Fibroblast of skin of back (primary cell): ENCODE results near the gene PKD1.
A peak's percentile ranks its signal among the peaks of the same experiment; 100 is the strongest.

Source experiments
- DNase-seq: peaks from one replicate; pipeline ENCODE4 v3.0.0-alpha.2; 2013

PKD1 gene

GRCh38 chr16:2086812-2087747 lies 48.6 kb downstream of the PKD1 start:
- no peak for DNase-seq

- DNase-seq = no peak
These were observed 49.5 kb downstream of the PKD1 start for GRCh38 chr16:2086106-2086742.

GRCh38 chr16:2085669-2086068 lies 50.0 kb downstream of the PKD1 start:
- peak; percentile 34 for DNase-seq

GRCh38 chr16:2084895-2085625 lies 50.6 kb downstream of the PKD1 start:
- no peak for DNase-seq

- no peak for DNase-seq
These were observed 51.6 kb downstream of the PKD1 start for GRCh38 chr16:2083876-2084780.

GRCh38 chr16:2083409-2083808 lies 52.3 kb downstream of the PKD1 start:
- no peak for DNase-seq

GRCh38 chr16:2082983-2083364 lies 52.7 kb downstream of the PKD1 start:
- no peak for DNase-seq

GRCh38 chr16:2082171-2082982 lies 53.3 kb downstream of the PKD1 start:
- no peak for DNase-seq

- no peak for DNase-seq
These were observed 54.3 kb downstream of the PKD1 start for GRCh38 chr16:2081201-2082084.

- DNase-seq = no peak
These were observed 55.7 kb downstream of the PKD1 start for GRCh38 chr16:2079991-2080390.

GRCh38 chr16:2079311-2079800 lies 56.3 kb downstream of the PKD1 start:
- no peak for DNase-seq

GRCh38 chr16:2078691-2079090 lies 57.0 kb downstream of the PKD1 start:
- no peak for DNase-seq

GRCh38 chr16:2078096-2078495 lies 57.6 kb downstream of the PKD1 start:
- DNase-seq = no peak

- DNase-seq = no peak
These were observed 58.0 kb downstream of the PKD1 start for GRCh38 chr16:2077696-2078095.

- DNase-seq = no peak
These were observed 58.7 kb downstream of the PKD1 start for GRCh38 chr16:2077016-2077415.

GRCh38 chr16:2076072-2076865 lies 59.4 kb downstream of the PKD1 start:
- no peak for DNase-seq

- no peak for DNase-seq
These were observed 60.1 kb downstream of the PKD1 start for GRCh38 chr16:2075631-2076030.

- DNase-seq = no peak
These were observed 61.6 kb downstream of the PKD1 start for GRCh38 chr16:2074071-2074470.

- no peak for DNase-seq
These were observed 62.8 kb downstream of the PKD1 start for GRCh38 chr16:2072926-2073325.
